ENCODE results near the gene ATF3. TPM values are rescaled to one million over a fixed set of nuclear protein-coding genes. Genes with fewer than 3 reads are reported as not detected.

The ATF3 gene
- total RNA-seq, 2 experiments from 2014 or later: 2.7 to 2.9 TPM

GRCh38 chr1:212629450-212630157 is 21.0 kb downstream of the ATF3 start:
- H3K4me1 ChIP-seq (ENCODE audit: insufficient read depth, low read length, poor library complexity, severe bottlenecking): no peaks in the 10 kb centered on the region
- no peak overlapping the region for H3K4me3 ChIP-seq (ENCODE audit: low read depth, low read length, poor library complexity, severe bottlenecking)
- 0 out of 2 replicates have a peak overlapping the region, but pooled peaks have one; percentile 39 for H2AFZ ChIP-seq (ENCODE audit: low read length)
- H3K79me2 ChIP-seq (ENCODE audit: insufficient read depth, low read depth, low read length): no peaks in the 10 kb centered on the region
- BruUV-seq (replicated peaks): no TSS peak
- H3K9me2 ChIP-seq (ENCODE audit: insufficient read depth, low read length): no peaks in the 10 kb centered on the region
- H3K27ac ChIP-seq (ENCODE audit: low read depth, low read length, poor library complexity, severe bottlenecking): no peak overlapping the region
- H3K4me2 ChIP-seq (ENCODE audit: low read length): no peak overlapping the region
- H3K36me3 ChIP-seq (ENCODE audit: insufficient read depth, low read length): no peaks in the 10 kb centered on the region
- no peaks in the 10 kb centered on the region for H4K20me1 ChIP-seq (ENCODE audit: insufficient read depth, low read length)
- intact Hi-C loops (cut with micrococcal nuclease; ENCODE audit: unreplicated experiment): loop anchor here (5.0 kb wide), 1 partner anchor 152 kb away; no protein-coding TSS in a partner anchor
- no peaks in the 10 kb centered on the region for H3K9me3 ChIP-seq (ENCODE audit: low read length)
- POLR2A ChIA-PET: interaction anchor here (1.4 kb wide), 1 partner anchor 23 kb away, joined by 4 read pairs; no protein-coding TSS in a partner anchor
- TF ChIP-seq EZH2phosphoT487 (IDR thresholded peaks at IDR 0.05; ENCODE audit: borderline replicate concordance, low read depth, low read length) (no peak), CTCF (conservative IDR thresholded peaks at IDR 0.05; ENCODE audit: low read length) (no peak)
- DNase-seq (ENCODE audit: low spot score): no peak
- CTCF ChIA-PET (ENCODE audit: unreplicated experiment): no interaction called here

DNA sequence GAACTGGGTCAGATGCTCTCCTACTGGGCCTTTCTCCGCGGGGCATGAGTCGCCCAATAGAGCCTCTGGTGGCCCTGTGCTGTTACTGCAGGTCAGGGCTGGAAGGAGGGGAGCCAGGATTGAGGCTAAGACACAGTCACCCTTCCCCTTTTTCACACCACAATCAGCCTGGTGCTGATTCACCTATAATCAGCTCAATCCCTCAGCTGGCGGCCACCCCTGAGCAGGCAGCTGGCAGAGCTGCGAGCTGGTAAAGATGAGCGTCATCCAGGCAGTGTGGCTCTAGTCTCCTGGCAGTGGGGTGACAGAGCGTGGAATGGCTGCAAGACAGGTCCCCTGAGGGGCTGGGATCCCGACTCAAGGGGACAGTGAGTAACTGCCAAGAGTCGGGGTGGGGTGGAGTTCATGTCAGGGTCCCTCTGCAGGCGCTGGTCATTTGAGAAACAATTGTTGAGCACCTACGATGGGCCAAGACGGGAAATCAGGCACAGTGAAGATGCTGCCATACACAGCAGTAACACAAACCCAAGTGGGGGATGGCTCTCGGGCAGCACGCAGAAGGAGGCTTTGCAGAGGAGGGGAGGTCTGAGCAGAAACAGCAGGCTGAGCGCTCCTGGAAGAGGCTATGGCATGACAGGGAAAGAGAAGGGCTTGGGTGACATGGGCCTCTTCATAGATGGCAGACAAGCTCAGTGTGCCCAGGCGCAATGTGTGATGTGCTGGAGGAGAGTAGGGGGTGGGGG is 21.8 kb downstream of the ATF3 start:
- Histone ChIP-seq H3K36me3 (ENCODE audit: insufficient read depth, low read length) (no peaks in the 10 kb centered on the region), H2AFZ (ENCODE audit: low read length) (0 out of 2 replicates have a peak overlapping the region, but pooled peaks have one; percentile 39), H3K27ac (ENCODE audit: low read depth, low read length, poor library complexity, severe bottlenecking) (no peak overlapping the region), H3K4me3 (ENCODE audit: low read depth, low read length, poor library complexity, severe bottlenecking) (no peak overlapping the region), H3K9me3 (ENCODE audit: low read length) (no peaks in the 10 kb centered on the region), H3K9me2 (ENCODE audit: insufficient read depth, low read length) (no peaks in the 10 kb centered on the region), H3K4me2 (ENCODE audit: low read length) (no peak overlapping the region), H3K79me2 (ENCODE audit: insufficient read depth, low read depth, low read length) (no peaks in the 10 kb centered on the region), H3K4me1 (ENCODE audit: insufficient read depth, low read length, poor library complexity, severe bottlenecking) (no peaks in the 10 kb centered on the region), H4K20me1 (ENCODE audit: insufficient read depth, low read length) (no peaks in the 10 kb centered on the region)
- ChIA-PET CTCF (ENCODE audit: unreplicated experiment) (no interaction called here), POLR2A (interaction anchor here (1.4 kb wide), 1 partner anchor 22 kb away, joined by 4 read pairs; no protein-coding TSS in a partner anchor)
- peak; percentile 79 for TF ChIP-seq CTCF (conservative IDR thresholded peaks at IDR 0.05; ENCODE audit: low read length)
- TF ChIP-seq EZH2phosphoT487 (IDR thresholded peaks at IDR 0.05; ENCODE audit: borderline replicate concordance, low read depth, low read length): no peak
- BruUV-seq (replicated peaks): no TSS peak
- intact Hi-C loops (cut with micrococcal nuclease; ENCODE audit: unreplicated experiment): loop anchor here (5.0 kb wide), 1 partner anchor 153 kb away; no protein-coding TSS in a partner anchor
- peak; percentile 69 for DNase-seq (ENCODE audit: low spot score)
